Gastrocnemius medialis (tissue), 4 donors: Measurements from ENCODE around the gene ADCY5. TPM values are rescaled to one million over a fixed set of nuclear protein-coding genes. Genes with fewer than 3 reads are reported as not detected.

ENCODE experiments used
- ATAC-seq, 2 donors: fragments of 150-250 bp; one replicate each; pipeline ENCODE4 v1.9.1; 2016
- DNase-seq, 2 donors: peaks; one replicate each; pipeline ENCODE4 v3.0.0-alpha.2; 2019
- H3K27ac ChIP-seq, 4 donors: fragments of 200-600 bp; sonication (generic); 1 replicate in 1 of 4; 2 replicates in 3 of 4; pipeline ENCODE4 v1.5.1; 2016 to 2018; ENCODE audit warnings: mild to moderate bottlenecking in 2 of 4, moderate library complexity in 1 of 4
- H3K27me3 ChIP-seq, 3 donors: fragments of 200-600 bp; sonication (generic) in 2 of 3; 1 replicate in 1 of 3; 2 replicates in 2 of 3; pipeline versions ENCODE4 v1.5.1 to v1.6.0; 2016 to 2019; ENCODE audit warnings: mild to moderate bottlenecking in 1 of 3, moderate library complexity in 1 of 3
- H3K36me3 ChIP-seq, 2 donors: fragments of 200-600 bp; sonication (generic) in 1 of 2; one replicate each; pipeline ENCODE4 v1.5.1; 2017 to 2018
- H3K4me1 ChIP-seq, 2 donors: fragments of 200-600 bp; sonication (generic) in 1 of 2; one replicate each; pipeline ENCODE4 v1.5.1; 2016 to 2017; ENCODE audit warnings: mild to moderate bottlenecking in 2 of 2
- H3K4me3 ChIP-seq, 4 donors: fragments of 200-600 bp; sonication (generic) in 3 of 4; 1 replicate in 1 of 4; 2 replicates in 3 of 4; pipeline ENCODE4 v1.5.1; 2016 to 2019; ENCODE audit warnings: mild to moderate bottlenecking in 2 of 4
- H3K9me3 ChIP-seq, 3 donors: fragments of 200-600 bp; sonication (generic) in 2 of 3; 1 replicate in 1 of 3; 2 replicates in 2 of 3; pipeline ENCODE4 v1.5.1; 2016 to 2019
- CTCF ChIP-seq, 5 experiments: fragments of 450-650 bp in 3 of 5; fragments of 200-600 bp in 2 of 5; sonication (generic) in 2 of 5; IDR thresholded peaks in 4 of 5; conservative IDR thresholded peaks in 1 of 5; 1 replicate in 4 of 5; 2 replicates in 1 of 5; pipeline ENCODE4 v1.5.1; 2016 to 2019; ENCODE audit warnings: antibody characterized with exemption in 5 of 5, mild to moderate bottlenecking in 3 of 5, moderate library complexity in 3 of 5
- POLR2A ChIP-seq, 2 donors: fragments of 450-650 bp; IDR thresholded peaks; one replicate each; pipeline ENCODE4 v1.6.1; 2017; ENCODE audit warnings: antibody characterized with exemption in 2 of 2, mild to moderate bottlenecking in 2 of 2, moderate library complexity in 2 of 2
- in situ Hi-C, 4 donors: fragments of 200-750 bp; cut with MboI; loops; one replicate each; pipeline versions ENCODE4 v1.15.0 to v1.8.0; 2017; ENCODE audit warnings: low sequenced_read_pairs in 4 of 4
- intact Hi-C: fragments of 100-400 bp; cut with DNase I; formaldehyde crosslinking; loops from one replicate; pipeline ENCODE4 v1.15.1; 2023; ENCODE audit warnings: low total_unique reads
- total RNA-seq, 4 donors: library from RNA; depleted of rRNA; stranded (reverse); fragments of >200 nt; gene quantifications; one replicate each; pipeline versions ENCODE4 v1.1.0 to v1.2.3, GENCODE V29; 2016

Gene ADCY5
- total RNA-seq, 4 donors from 2014 or later = 1.0 to 6.4 (median 4.3) TPM

DNA sequence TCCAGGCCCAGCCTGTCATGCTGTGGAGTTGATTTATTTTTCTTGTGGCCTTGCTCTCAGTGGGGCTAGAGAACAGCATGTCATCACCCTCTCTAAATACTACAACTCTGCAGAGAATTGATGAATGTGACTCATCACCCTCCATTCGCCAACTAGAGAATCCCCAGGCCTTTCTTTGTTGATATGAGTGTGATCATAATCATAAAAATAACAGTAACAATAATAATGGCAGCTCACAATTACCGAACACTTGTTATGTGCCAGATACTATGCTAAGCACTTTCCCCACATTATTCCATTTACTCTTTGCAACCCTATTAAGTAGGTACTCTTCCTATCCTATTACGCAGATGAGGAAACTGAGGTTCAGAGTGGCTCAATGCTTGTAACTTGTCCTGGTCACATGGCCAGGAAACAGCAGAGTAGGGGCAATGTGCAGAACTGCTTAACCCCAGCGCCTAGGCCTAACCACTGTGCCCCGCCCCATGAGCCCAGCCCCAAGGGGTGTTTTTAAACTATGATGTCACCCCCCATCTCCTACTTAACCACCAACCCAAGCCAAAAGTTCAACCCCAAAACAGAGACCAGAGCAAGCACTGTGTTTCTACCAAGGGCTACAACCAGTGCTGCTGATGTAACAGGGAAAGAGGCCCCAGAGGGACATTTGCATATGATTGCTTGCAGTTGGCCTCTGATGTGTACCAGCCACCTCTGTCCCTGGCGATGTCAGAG is 104.5 kb downstream of the ADCY5 start:
- TF ChIP-seq CTCF (IDR thresholded peaks at IDR 0.05 in 4 of 5, conservative IDR thresholded peaks at IDR 0.05 in 1 of 5) (no peak), POLR2A (IDR thresholded peaks at IDR 0.05) (no peak)
- Histone ChIP-seq H3K4me3 (no peak overlapping the region), H3K36me3 (no peaks in the 10 kb centered on the region), H3K9me3 (no peaks in the 10 kb centered on the region), H3K27ac (no peak overlapping the region), H3K27me3 (no peaks in the 10 kb centered on the region), H3K4me1 (no peaks in the 10 kb centered on the region)
- in situ Hi-C loops (loop anchor here in 3 of 4 donors (25.0 kb wide), 1 partner anchor 143 kb away; no protein-coding TSS in a partner anchor), intact Hi-C loops (no loop called here)
- DNase-seq = no peak
- peak in 1 of 2 donors; percentile 21 for ATAC-seq

DNA sequence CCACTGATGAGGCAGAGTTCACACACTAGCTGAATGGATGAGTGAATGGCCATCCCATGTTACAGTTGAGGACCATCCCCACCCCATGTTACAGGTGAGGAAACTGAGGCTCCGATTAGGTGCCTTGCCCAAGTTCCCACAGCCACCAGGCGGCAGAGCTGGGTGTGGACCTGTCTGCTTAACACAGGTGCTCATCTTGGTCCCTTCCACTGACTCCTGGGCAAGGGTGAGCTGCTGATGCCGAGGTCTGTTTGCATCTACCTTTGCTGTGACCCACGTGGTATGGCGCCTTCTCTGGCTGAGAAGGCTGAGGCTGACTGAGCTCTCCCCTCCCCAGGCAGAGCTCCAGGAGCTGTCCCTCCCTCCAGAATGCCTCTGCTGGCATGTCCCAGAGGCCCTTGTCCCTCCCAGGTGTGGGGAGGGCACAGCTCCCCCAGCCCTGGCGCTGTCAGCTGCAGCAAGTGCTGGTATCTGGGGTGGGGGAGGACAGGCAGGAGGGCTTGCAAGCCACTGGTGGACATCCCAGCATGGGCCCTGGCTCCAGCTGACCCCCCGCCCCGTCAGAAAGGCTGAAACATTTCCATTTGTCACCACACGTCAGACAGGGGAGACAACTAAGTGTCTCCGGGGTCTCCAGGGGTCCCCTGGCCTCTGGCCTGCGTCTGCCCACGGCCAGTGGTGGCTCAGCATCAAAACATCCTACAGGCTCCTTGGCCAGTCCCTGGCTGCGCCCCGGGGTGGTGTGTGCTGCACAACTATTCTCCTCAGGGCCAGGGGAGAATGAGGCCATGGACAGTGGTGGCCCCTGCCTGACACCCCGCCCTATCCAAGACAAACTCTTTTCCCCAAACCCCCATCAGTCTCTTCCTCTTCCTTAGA is 105.4 kb downstream of the ADCY5 start:
- no peak for DNase-seq
- Histone ChIP-seq H3K27ac (peak overlapping the region in 1 of 4 donors; percentile 38), H3K27me3 (no peaks in the 10 kb centered on the region), H3K9me3 (no peaks in the 10 kb centered on the region), H3K36me3 (no peaks in the 10 kb centered on the region), H3K4me1 (no peaks in the 10 kb centered on the region), H3K4me3 (no peak overlapping the region)
- TF ChIP-seq CTCF (IDR thresholded peaks at IDR 0.05 in 4 of 5, conservative IDR thresholded peaks at IDR 0.05 in 1 of 5) = no peak
- no peak for TF ChIP-seq POLR2A (IDR thresholded peaks at IDR 0.05)
- ATAC-seq = no peak
- in situ Hi-C loops = loop anchor here in 3 of 4 donors (25.0 kb wide), 1 partner anchor 144 kb away; no protein-coding TSS in a partner anchor
- intact Hi-C loops = no loop called here

DNA sequence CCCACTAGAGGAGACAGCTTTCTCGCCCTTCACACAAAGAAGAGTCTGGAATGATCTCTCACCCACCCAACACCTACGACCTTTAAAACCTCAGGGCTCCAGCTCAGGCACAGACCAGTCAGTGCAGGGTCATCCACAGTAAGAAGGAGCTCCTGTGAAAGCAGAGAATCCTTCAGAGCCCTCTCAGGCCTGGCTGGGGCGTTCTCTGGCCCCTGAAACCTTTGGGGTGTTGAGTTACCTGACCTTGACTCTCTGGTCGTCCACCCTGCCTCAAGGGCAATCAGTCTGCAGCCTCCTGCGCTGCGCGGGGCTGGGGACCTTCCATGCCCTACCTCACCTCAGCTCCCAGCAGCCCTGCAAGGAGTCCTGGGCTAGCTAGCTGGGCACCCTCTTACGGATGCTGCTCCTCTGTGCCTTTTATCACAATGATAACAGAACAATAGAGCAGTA is 106.2 kb downstream of the ADCY5 start:
- intact Hi-C loops (no loop called here), in situ Hi-C loops (loop anchor here in 3 of 4 donors (25.0 kb wide), 1 partner anchor 145 kb away; no protein-coding TSS in a partner anchor)
- Histone ChIP-seq H3K27ac (no peak overlapping the region), H3K4me3 (no peak overlapping the region), H3K9me3 (no peaks in the 10 kb centered on the region), H3K4me1 (no peaks in the 10 kb centered on the region), H3K36me3 (no peaks in the 10 kb centered on the region), H3K27me3 (no peaks in the 10 kb centered on the region)
- ATAC-seq = no peak
- TF ChIP-seq POLR2A (IDR thresholded peaks at IDR 0.05) = no peak
- no peak for TF ChIP-seq CTCF (IDR thresholded peaks at IDR 0.05 in 4 of 5, conservative IDR thresholded peaks at IDR 0.05 in 1 of 5)
- DNase-seq = no peak

DNA sequence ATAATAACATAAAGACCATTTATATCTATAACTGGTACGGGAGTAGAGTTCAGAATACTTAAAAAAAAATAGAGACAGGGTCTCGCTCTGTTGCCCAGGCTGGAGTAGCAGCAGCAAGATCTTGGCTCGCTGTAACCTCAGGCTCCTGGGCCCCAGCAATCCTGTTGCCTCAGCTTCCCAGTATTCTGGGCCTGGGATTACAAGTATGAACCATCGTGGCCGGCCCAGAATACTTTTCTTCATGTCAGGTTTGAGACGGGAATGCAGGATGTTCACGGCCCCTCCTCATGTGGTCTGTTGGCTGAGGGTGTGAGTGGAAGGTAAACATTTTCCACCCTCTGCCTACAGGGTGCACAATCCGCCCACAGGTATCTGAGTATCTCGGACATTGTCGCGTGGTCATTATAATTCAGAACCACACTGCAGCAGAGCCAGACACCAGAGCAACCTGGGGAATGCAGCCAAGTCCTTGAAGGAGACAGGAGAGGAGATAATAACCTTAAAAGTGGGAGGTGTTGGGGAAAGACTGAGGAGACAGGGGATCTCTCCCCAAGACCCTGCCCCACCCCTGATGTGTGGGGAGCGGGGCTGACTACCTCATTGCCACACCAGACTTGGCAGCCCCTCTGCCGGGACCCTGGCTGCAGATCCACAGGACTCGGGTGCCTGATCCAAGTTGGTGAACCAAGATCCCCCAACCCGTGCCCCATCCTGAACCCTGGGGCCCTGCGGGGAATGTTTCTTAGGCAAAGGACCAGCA is 106.8 kb downstream of the ADCY5 start:
- Histone ChIP-seq H3K4me1 (no peaks in the 10 kb centered on the region), H3K36me3 (no peaks in the 10 kb centered on the region), H3K27me3 (no peaks in the 10 kb centered on the region), H3K4me3 (no peak overlapping the region), H3K27ac (no peak overlapping the region), H3K9me3 (no peaks in the 10 kb centered on the region)
- ATAC-seq = no peak
- no peak for TF ChIP-seq POLR2A (IDR thresholded peaks at IDR 0.05)
- in situ Hi-C loops (loop anchor here in 3 of 4 donors (25.0 kb wide), 1 partner anchor 145 kb away; no protein-coding TSS in a partner anchor), intact Hi-C loops (no loop called here)
- DNase-seq = no peak
